ENCODE measurements around the gene FAM222A. TPM values are rescaled to one million over a fixed set of nuclear protein-coding genes. Genes with fewer than 3 reads are reported as not detected.

The FAM222A gene
- total RNA-seq, 2 donors from 2014 or later: 21.6 to 24.4 TPM

DNA sequence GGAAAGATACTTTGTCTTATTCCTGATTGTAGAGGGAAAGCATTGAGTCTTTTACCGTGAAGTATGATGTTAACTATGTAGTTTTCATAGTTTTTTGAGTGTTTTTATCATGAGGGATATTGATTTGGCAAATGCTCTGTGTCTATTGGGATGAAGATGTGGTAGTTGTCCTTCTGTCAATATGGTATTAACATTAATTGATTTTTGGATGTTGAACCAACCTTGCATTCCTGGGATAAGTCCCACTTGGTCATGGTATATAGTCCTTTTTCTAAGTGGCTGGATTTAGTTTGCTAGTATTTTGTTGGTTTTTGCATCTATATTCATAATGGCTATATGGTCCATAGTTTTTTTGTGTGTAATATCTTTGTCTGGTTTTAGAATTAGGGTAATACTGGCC lies 42.8 kb downstream of the FAM222A start:
- Mint-ChIP-seq H3K9me3 (peaks cover 19% of the 10 kb centered on the region), H3K4me3 (no peak overlapping the region), H3K27ac (no peak overlapping the region), H3K4me1 (peaks cover 37% of the 10 kb centered on the region), H3K36me3 (ENCODE audit: low read depth) (peaks cover 23% of the 10 kb centered on the region), H3K27me3 (ENCODE audit: insufficient read depth) (no peaks in the 10 kb centered on the region)
- H3K36me3 ChIP-seq (ENCODE audit: control insufficient read depth, insufficient read depth, low read length): peaks cover 43% of the 10 kb centered on the region
- DNase-seq: no peak
- no peak overlapping the region for H3K9ac ChIP-seq (ENCODE audit: extremely low read depth, low read length, poor library complexity, severe bottlenecking)
- no peaks in the 10 kb centered on the region for H3K27me3 ChIP-seq (ENCODE audit: control insufficient read depth, insufficient read depth, low read length, poor library complexity, severe bottlenecking)
- peaks cover 24% of the 10 kb centered on the region for H3K9me3 ChIP-seq (ENCODE audit: control insufficient read depth, low read length)
- no peak overlapping the region for H3K27ac ChIP-seq (ENCODE audit: low read depth, low read length)
- peaks cover 8% of the 10 kb centered on the region for H3K4me1 ChIP-seq (ENCODE audit: control insufficient read depth, insufficient read depth, low read length)
- WGBS, 2 experiments (ENCODE audit: insufficient coverage in 1 of 2, insufficient read length in 1 of 2): 92 to 100% methylated on average over 1 of the region's 1 CpG
- no peak overlapping the region for H3K4me3 ChIP-seq (ENCODE audit: low read length)
- TF ChIP-seq CTCF (conservative IDR thresholded peaks at IDR 0.05): no peak

- no peak overlapping the region for H3K4me3 Mint-ChIP-seq
- WGBS, 2 experiments (ENCODE audit: insufficient coverage in 1 of 2, insufficient read length in 1 of 2): 83 to 100% methylated on average over 6 to 11 of the region's 11 CpGs
Observed at GRCh38 chr12:109757671-109758265, 44.1 kb downstream of the FAM222A start.

More at GRCh38 chr12:109757671-109758265, 44.1 kb downstream of the FAM222A start:
- Mint-ChIP-seq H3K4me1 (peaks cover 25% of the 10 kb centered on the region), H3K9me3 (peaks cover 19% of the 10 kb centered on the region), H3K27me3 (ENCODE audit: insufficient read depth) (no peaks in the 10 kb centered on the region), H3K27ac (no peak overlapping the region), H3K36me3 (ENCODE audit: low read depth) (peaks cover 33% of the 10 kb centered on the region)
- Histone ChIP-seq H3K27me3 (ENCODE audit: control insufficient read depth, insufficient read depth, low read length, poor library complexity, severe bottlenecking) (no peaks in the 10 kb centered on the region), H3K4me3 (ENCODE audit: low read length) (no peak overlapping the region), H3K9ac (ENCODE audit: extremely low read depth, low read length, poor library complexity, severe bottlenecking) (no peak overlapping the region), H3K9me3 (ENCODE audit: control insufficient read depth, low read length) (peaks cover 24% of the 10 kb centered on the region), H3K36me3 (ENCODE audit: control insufficient read depth, insufficient read depth, low read length) (peaks cover 36% of the 10 kb centered on the region), H3K4me1 (ENCODE audit: control insufficient read depth, insufficient read depth, low read length) (peaks cover 8% of the 10 kb centered on the region), H3K27ac (ENCODE audit: low read depth, low read length) (no peak overlapping the region)
- peak; percentile 43 for DNase-seq
- no peak for TF ChIP-seq CTCF (conservative IDR thresholded peaks at IDR 0.05)
